Keratinocyte (primary cell): Measurements from ENCODE around the gene SWAP70.

Experiments
- EZH2 ChIP-seq: IDR thresholded peaks from one replicate; pipeline ENCODE4 v1.6.1; 2012; ENCODE audit warnings: inconsistent platforms, mild to moderate bottlenecking, low read length, moderate library complexity
- TF ChIP-seq, protein P1 (sequence below), 3 experiments: IDR thresholded peaks in 1 of 3; conservative IDR thresholded peaks in 1 of 3; optimal IDR thresholded peaks in 1 of 3; 2 replicates in 2 of 3; 3 replicates in 1 of 3; pipeline versions ENCODE3 to v1.5.1; 2011; ENCODE audit warnings: low read length in 3 of 3, mild to moderate bottlenecking in 3 of 3, moderate library complexity in 2 of 3, control low read depth in 1 of 3, inconsistent platforms in 1 of 3; ENCODE audit not compliant: insufficient read depth in 2 of 3; ENCODE audit errors: extremely low read depth in 1 of 3

DNA sequence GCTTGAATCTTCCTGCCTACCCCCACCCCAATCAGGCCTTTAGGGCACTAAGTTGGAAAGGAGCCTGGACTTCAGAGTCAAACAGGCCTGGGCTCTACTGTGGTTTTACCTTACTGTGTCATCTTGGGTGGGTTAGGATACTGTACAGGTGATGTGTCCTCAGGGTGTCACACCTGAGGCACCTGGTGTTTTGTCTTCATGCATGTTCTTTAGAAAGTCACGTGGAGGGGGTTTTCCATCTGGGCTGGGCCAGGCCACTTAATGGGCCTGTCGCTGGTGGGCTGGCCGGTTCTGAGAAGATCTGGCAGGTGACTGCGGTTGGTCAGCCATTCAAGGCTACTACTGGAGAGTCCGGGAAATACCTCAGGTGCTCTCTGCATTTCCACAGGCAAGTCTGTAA is 92.6 kb downstream of the SWAP70 start:
- TF ChIP-seq, protein P1, sequence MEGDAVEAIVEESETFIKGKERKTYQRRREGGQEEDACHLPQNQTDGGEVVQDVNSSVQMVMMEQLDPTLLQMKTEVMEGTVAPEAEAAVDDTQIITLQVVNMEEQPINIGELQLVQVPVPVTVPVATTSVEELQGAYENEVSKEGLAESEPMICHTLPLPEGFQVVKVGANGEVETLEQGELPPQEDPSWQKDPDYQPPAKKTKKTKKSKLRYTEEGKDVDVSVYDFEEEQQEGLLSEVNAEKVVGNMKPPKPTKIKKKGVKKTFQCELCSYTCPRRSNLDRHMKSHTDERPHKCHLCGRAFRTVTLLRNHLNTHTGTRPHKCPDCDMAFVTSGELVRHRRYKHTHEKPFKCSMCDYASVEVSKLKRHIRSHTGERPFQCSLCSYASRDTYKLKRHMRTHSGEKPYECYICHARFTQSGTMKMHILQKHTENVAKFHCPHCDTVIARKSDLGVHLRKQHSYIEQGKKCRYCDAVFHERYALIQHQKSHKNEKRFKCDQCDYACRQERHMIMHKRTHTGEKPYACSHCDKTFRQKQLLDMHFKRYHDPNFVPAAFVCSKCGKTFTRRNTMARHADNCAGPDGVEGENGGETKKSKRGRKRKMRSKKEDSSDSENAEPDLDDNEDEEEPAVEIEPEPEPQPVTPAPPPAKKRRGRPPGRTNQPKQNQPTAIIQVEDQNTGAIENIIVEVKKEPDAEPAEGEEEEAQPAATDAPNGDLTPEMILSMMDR (optimal IDR thresholded peaks at IDR 0.05 in 1 of 3, IDR thresholded peaks at IDR 0.05 in 1 of 3, conservative IDR thresholded peaks at IDR 0.05 in 1 of 3; ENCODE audit: extremely low read depth in 1 of 3, insufficient read depth in 2 of 3, low read length in 3 of 3): no peak
- TF ChIP-seq EZH2: no peak
